Transverse colon (tissue), 4 donors: Measurements from ENCODE around the gene WDFY3. TPM values are rescaled to one million over a fixed set of nuclear protein-coding genes. Genes with fewer than 3 reads are reported as not detected.

Source experiments
- DNase-seq: peaks from one replicate; pipeline ENCODE4 v3.0.0-alpha.2; 2019
- H3K27ac ChIP-seq, 4 donors: fragments of 200-600 bp; sonication (generic); 2 replicates each; pipeline ENCODE4 v1.5.1; 2016 to 2018; ENCODE audit warnings: inconsistent platforms in 4 of 4
- H3K27me3 ChIP-seq: fragments of 200-600 bp; sonication (generic); 2 replicates; pipeline ENCODE4 v1.5.1; 2017; ENCODE audit warnings: inconsistent platforms
- H3K36me3 ChIP-seq, 4 donors: fragments of 200-600 bp; sonication (generic); 2 replicates each; pipeline ENCODE4 v1.5.1; 2017 to 2019; ENCODE audit warnings: inconsistent platforms in 4 of 4
- H3K4me1 ChIP-seq, 4 donors: fragments of 200-600 bp; sonication (generic); 2 replicates each; pipeline ENCODE4 v1.5.1; 2017 to 2020; ENCODE audit warnings: inconsistent platforms in 4 of 4
- H3K4me3 ChIP-seq, 4 donors: fragments of 200-600 bp; sonication (generic); 1 replicate in 1 of 4; 2 replicates in 3 of 4; pipeline versions ENCODE4 v1.5.1 to v1.6.1; 2017 to 2019; ENCODE audit warnings: inconsistent platforms in 4 of 4
- H3K9me3 ChIP-seq, 2 donors: fragments of 200-600 bp; sonication (generic); 2 replicates each; pipeline ENCODE4 v1.5.1; 2017 to 2019; ENCODE audit warnings: inconsistent platforms in 2 of 2
- EP300 ChIP-seq: sonication (generic); formaldehyde crosslinking; IDR thresholded peaks from one replicate; pipeline ENCODE4 v1.6.1; 2017; ENCODE audit warnings: antibody characterized with exemption, low read depth
- POLR2A ChIP-seq: fragments of 450-650 bp; IDR thresholded peaks from one replicate; pipeline ENCODE4 v1.6.1; 2016; ENCODE audit warnings: antibody characterized with exemption, mild to moderate bottlenecking, moderate library complexity
- POLR2AphosphoS5 ChIP-seq, 3 donors: sonication (generic); formaldehyde crosslinking; IDR thresholded peaks; one replicate each; pipeline ENCODE4 v1.6.1; 2016; ENCODE audit warnings: antibody characterized with exemption in 3 of 3
- WGBS, 2 donors: methylation state at CpG; one replicate each; pipeline ENCODE4 v1.1.5; 2018; ENCODE audit warnings: low coverage in 1 of 2; 5-methylcytosine and 5-hydroxymethylcytosine counted together
- in situ Hi-C, 4 donors: fragments of 200-750 bp; cut with MboI; loops; one replicate each; pipeline versions ENCODE4 v1.15.0 to v1.15.1; 2017; ENCODE audit warnings: low sequenced_read_pairs in 3 of 4, low pct_ligation_motif_present in 1 of 4, low pct_unique_long_range_greater_than_20kb in 1 of 4
- intact Hi-C: fragments of 100-400 bp; cut with DNase I; formaldehyde crosslinking; loops from one replicate; pipeline ENCODE4 v1.15.1; 2023; ENCODE audit warnings: low total_unique reads
- total RNA-seq, 4 donors: library from RNA; depleted of rRNA; stranded (reverse); fragments of >200 nt; gene quantifications; one replicate each; pipeline ENCODE4 v1.1.0, GENCODE V29; 2016
- TF ChIP-seq, protein P1 (sequence below), 5 experiments: fragments of 200-600 bp in 3 of 5; fragments of 450-650 bp in 2 of 5; sonication (generic) in 3 of 5; IDR thresholded peaks; 1 replicate in 2 of 5; 2 replicates in 3 of 5; pipeline ENCODE4 v1.5.1; 2016 to 2017; ENCODE audit warnings: antibody characterized with exemption in 5 of 5, inconsistent platforms in 3 of 5, mild to moderate bottlenecking in 2 of 5, moderate library complexity in 1 of 5

The WDFY3 gene
- total RNA-seq, 4 donors from 2014 or later: 58.8 to 449 (median 69.2) TPM

- Histone ChIP-seq H3K36me3 (peaks cover 0 to 4% (median 0%) of the 10 kb centered on the region in 4 donors), H3K9me3 (no peaks in the 10 kb centered on the region), H3K4me3 (no peak overlapping the region), H3K27me3 (no peaks in the 10 kb centered on the region), H3K4me1 (no peaks in the 10 kb centered on the region), H3K27ac (no peak overlapping the region)
- TF ChIP-seq, protein P1, sequence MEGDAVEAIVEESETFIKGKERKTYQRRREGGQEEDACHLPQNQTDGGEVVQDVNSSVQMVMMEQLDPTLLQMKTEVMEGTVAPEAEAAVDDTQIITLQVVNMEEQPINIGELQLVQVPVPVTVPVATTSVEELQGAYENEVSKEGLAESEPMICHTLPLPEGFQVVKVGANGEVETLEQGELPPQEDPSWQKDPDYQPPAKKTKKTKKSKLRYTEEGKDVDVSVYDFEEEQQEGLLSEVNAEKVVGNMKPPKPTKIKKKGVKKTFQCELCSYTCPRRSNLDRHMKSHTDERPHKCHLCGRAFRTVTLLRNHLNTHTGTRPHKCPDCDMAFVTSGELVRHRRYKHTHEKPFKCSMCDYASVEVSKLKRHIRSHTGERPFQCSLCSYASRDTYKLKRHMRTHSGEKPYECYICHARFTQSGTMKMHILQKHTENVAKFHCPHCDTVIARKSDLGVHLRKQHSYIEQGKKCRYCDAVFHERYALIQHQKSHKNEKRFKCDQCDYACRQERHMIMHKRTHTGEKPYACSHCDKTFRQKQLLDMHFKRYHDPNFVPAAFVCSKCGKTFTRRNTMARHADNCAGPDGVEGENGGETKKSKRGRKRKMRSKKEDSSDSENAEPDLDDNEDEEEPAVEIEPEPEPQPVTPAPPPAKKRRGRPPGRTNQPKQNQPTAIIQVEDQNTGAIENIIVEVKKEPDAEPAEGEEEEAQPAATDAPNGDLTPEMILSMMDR (IDR thresholded peaks at IDR 0.05): no peak
- TF ChIP-seq POLR2A (no peak), POLR2AphosphoS5 (IDR thresholded peaks at IDR 0.05) (no peak), EP300 (no peak)
- intact Hi-C loops: no loop called here
- no peak for DNase-seq
- in situ Hi-C loops: no loop called here
- WGBS, 2 donors: 90 to 100% methylated on average over 1 of the region's 1 CpG
These were observed 71.2 kb downstream of the WDFY3 start for GRCh38 chr4:84895283-84895682.

- Histone ChIP-seq H3K27me3 (no peaks in the 10 kb centered on the region), H3K9me3 (no peaks in the 10 kb centered on the region), H3K27ac (no peak overlapping the region), H3K4me3 (no peak overlapping the region), H3K36me3 (peaks cover 0 to 4% (median 0%) of the 10 kb centered on the region in 4 donors), H3K4me1 (no peaks in the 10 kb centered on the region)
- intact Hi-C loops (no loop called here), in situ Hi-C loops (no loop called here)
- no peak for DNase-seq
- TF ChIP-seq, protein P1 (IDR thresholded peaks at IDR 0.05): no peak
- no peak for TF ChIP-seq POLR2AphosphoS5 (IDR thresholded peaks at IDR 0.05)
- TF ChIP-seq EP300: no peak
- TF ChIP-seq POLR2A: no peak
- WGBS, 2 donors: 84 to 100% methylated on average over 1 to 10 of the region's 10 CpGs
These were observed 71.9 kb downstream of the WDFY3 start for GRCh38 chr4:84894621-84895020.

- DNase-seq: no peak
- WGBS, 2 donors: 79 to 83% methylated on average over 1 of the region's 1 CpG
- Histone ChIP-seq H3K4me3 (no peak overlapping the region), H3K36me3 (peaks cover 0 to 4% (median 0%) of the 10 kb centered on the region in 4 donors), H3K9me3 (no peaks in the 10 kb centered on the region), H3K27ac (no peak overlapping the region), H3K27me3 (no peaks in the 10 kb centered on the region), H3K4me1 (no peaks in the 10 kb centered on the region)
- in situ Hi-C loops: no loop called here
- TF ChIP-seq POLR2A (no peak), EP300 (no peak), POLR2AphosphoS5 (IDR thresholded peaks at IDR 0.05) (no peak)
- TF ChIP-seq, protein P1 (IDR thresholded peaks at IDR 0.05): no peak
- intact Hi-C loops: no loop called here
These were observed 73.5 kb downstream of the WDFY3 start for GRCh38 chr4:84892950-84893349.

DNA sequence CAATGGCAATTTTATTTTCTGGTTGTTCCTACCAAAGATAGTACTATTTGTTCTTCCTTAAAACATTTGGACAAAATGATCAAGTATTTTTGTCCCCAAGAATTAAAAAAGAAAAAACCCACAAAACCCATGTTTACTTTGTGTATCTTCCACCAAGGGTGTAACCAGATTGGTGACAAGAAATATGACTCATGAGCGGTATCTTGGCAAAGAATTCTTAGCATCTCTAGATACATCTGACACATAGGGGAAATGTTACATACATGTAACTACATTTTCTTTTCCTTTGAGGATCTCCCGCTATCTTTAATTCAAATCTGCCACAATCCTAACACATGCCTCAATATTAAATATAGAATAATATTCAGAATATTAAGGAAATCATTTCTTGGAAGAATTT lies 78.7 kb downstream of the WDFY3 start:
- no peaks in the 10 kb centered on the region for H3K36me3 ChIP-seq
- H3K4me1 ChIP-seq: no peaks in the 10 kb centered on the region
- H3K27ac ChIP-seq: no peak overlapping the region
- in situ Hi-C loops (no loop called here), intact Hi-C loops (no loop called here)
- WGBS, 2 donors: 88 to 93% methylated on average over 2 of the region's 2 CpGs
- no peaks in the 10 kb centered on the region for H3K9me3 ChIP-seq
- H3K27me3 ChIP-seq: no peaks in the 10 kb centered on the region
- no peak for DNase-seq
- TF ChIP-seq EP300 (no peak), POLR2AphosphoS5 (IDR thresholded peaks at IDR 0.05) (no peak), POLR2A (no peak)
- TF ChIP-seq, protein P1 (IDR thresholded peaks at IDR 0.05): no peak
- H3K4me3 ChIP-seq: no peak overlapping the region
